ENCODE results near the gene VDR. TPM values are rescaled to one million over a fixed set of nuclear protein-coding genes. Genes with fewer than 3 reads are reported as not detected.
A peak's percentile ranks its signal among the peaks of the same experiment; 100 is the strongest.

The VDR gene
- total and polyA plus RNA-seq, 2 experiments from 2014 or later = 23.9 to 30.5 TPM

- Histone ChIP-seq H3K9me2 (ENCODE audit: insufficient read depth) (no peaks in the 10 kb centered on the region), H3K79me2 (ENCODE audit: insufficient read depth) (no peaks in the 10 kb centered on the region), H3K4me1 (ENCODE audit: insufficient read depth) (peaks cover 10% of the 10 kb centered on the region), H3K9ac (no peak overlapping the region), H4K20me1 (ENCODE audit: insufficient read depth) (no peaks in the 10 kb centered on the region), H3K9me3 (ENCODE audit: low read depth) (no peaks in the 10 kb centered on the region), H3K27me3 (replicated peaks; ENCODE audit: insufficient read depth) (no peaks in the 10 kb centered on the region), H3K4me3 (no peak overlapping the region), H2AFZ (no peak overlapping the region), H3F3A (ENCODE audit: insufficient read depth) (no peaks in the 10 kb centered on the region), H3K4me2 (ENCODE audit: unreplicated experiment) (no peak overlapping the region), H3K27ac (no peak overlapping the region), H3K36me3 (ENCODE audit: low read depth) (no peaks in the 10 kb centered on the region)
- TF ChIP-seq EZH2 (IDR thresholded peaks at IDR 0.05; ENCODE audit: insufficient read depth, poor library complexity, severe bottlenecking) (no peak), EZH2phosphoT487 (IDR thresholded peaks at IDR 0.05; ENCODE audit: insufficient read depth, low read depth) (no peak)
- no peak for DNase-seq
- in situ Hi-C loops (cut with MboI) = no loop called here
- 84 to 88% methylated on average over 6 of the region's 6 CpGs for WGBS, 2 experiments (ENCODE audit: low coverage in 1 of 2, low lambda C conversion rate in 2 of 2, missing lambda C conversion rate in 2 of 2)
Measured at GRCh38 chr12:47944685-47945340, 40.0 kb upstream of the VDR start.

- TF ChIP-seq EZH2phosphoT487 (IDR thresholded peaks at IDR 0.05; ENCODE audit: insufficient read depth, low read depth) (no peak), EZH2 (IDR thresholded peaks at IDR 0.05; ENCODE audit: insufficient read depth, poor library complexity, severe bottlenecking) (no peak)
- Histone ChIP-seq H3K36me3 (ENCODE audit: low read depth) (no peaks in the 10 kb centered on the region), H2AFZ (no peak overlapping the region), H3K4me2 (ENCODE audit: unreplicated experiment) (no peak overlapping the region), H3K4me1 (ENCODE audit: insufficient read depth) (peaks cover 10% of the 10 kb centered on the region), H3K27me3 (replicated peaks; ENCODE audit: insufficient read depth) (no peaks in the 10 kb centered on the region), H3K27ac (no peak overlapping the region), H3K4me3 (no peak overlapping the region), H3K79me2 (ENCODE audit: insufficient read depth) (no peaks in the 10 kb centered on the region), H3K9me3 (ENCODE audit: low read depth) (no peaks in the 10 kb centered on the region), H4K20me1 (ENCODE audit: insufficient read depth) (no peaks in the 10 kb centered on the region), H3K9me2 (ENCODE audit: insufficient read depth) (no peaks in the 10 kb centered on the region), H3F3A (ENCODE audit: insufficient read depth) (no peaks in the 10 kb centered on the region), H3K9ac (no peak overlapping the region)
- 79 to 80% methylated on average over 12 of the region's 12 CpGs for WGBS, 2 experiments (ENCODE audit: low coverage in 1 of 2, low lambda C conversion rate in 2 of 2, missing lambda C conversion rate in 2 of 2)
- DNase-seq = no peak
- in situ Hi-C loops (cut with MboI) = no loop called here
Measured at GRCh38 chr12:47943623-47944340, 39.0 kb upstream of the VDR start.

- H2AFZ ChIP-seq = no peak overlapping the region
- TF ChIP-seq EZH2 (IDR thresholded peaks at IDR 0.05; ENCODE audit: insufficient read depth, poor library complexity, severe bottlenecking) = no peak
- no peak for TF ChIP-seq EZH2phosphoT487 (IDR thresholded peaks at IDR 0.05; ENCODE audit: insufficient read depth, low read depth)
- peaks cover 16% of the 10 kb centered on the region for H3K4me1 ChIP-seq (ENCODE audit: insufficient read depth)
- no peaks in the 10 kb centered on the region for H4K20me1 ChIP-seq (ENCODE audit: insufficient read depth)
- no peak overlapping the region for H3K4me3 ChIP-seq
- H3K27me3 ChIP-seq (replicated peaks; ENCODE audit: insufficient read depth) = no peaks in the 10 kb centered on the region
- in situ Hi-C loops (cut with MboI) = no loop called here
- DNase-seq = no peak
- H3K9ac ChIP-seq = no peak overlapping the region
- no peaks in the 10 kb centered on the region for H3K79me2 ChIP-seq (ENCODE audit: insufficient read depth)
- no peaks in the 10 kb centered on the region for H3K9me2 ChIP-seq (ENCODE audit: insufficient read depth)
- H3K4me2 ChIP-seq (ENCODE audit: unreplicated experiment) = no peak overlapping the region
- H3K27ac ChIP-seq = no peak overlapping the region
- WGBS, 2 experiments (ENCODE audit: low coverage in 1 of 2, low lambda C conversion rate in 2 of 2, missing lambda C conversion rate in 2 of 2) = 47 to 60% methylated on average over 25 to 31 of the region's 31 CpGs
- no peaks in the 10 kb centered on the region for H3F3A ChIP-seq (ENCODE audit: insufficient read depth)
- H3K36me3 ChIP-seq (ENCODE audit: low read depth) = no peaks in the 10 kb centered on the region
- H3K9me3 ChIP-seq (ENCODE audit: low read depth) = no peaks in the 10 kb centered on the region
Measured at GRCh38 chr12:47942614-47943225, 37.9 kb upstream of the VDR start.

- H2AFZ ChIP-seq = no peak overlapping the region
Measured at GRCh38 chr12:47941871-47942613, 37.2 kb upstream of the VDR start.

More at GRCh38 chr12:47941871-47942613, 37.2 kb upstream of the VDR start:
- no peaks in the 10 kb centered on the region for H3K36me3 ChIP-seq (ENCODE audit: low read depth)
- H3K4me3 ChIP-seq = no peak overlapping the region
- no peaks in the 10 kb centered on the region for H3K9me2 ChIP-seq (ENCODE audit: insufficient read depth)
- no peaks in the 10 kb centered on the region for H3K9me3 ChIP-seq (ENCODE audit: low read depth)
- WGBS, 2 experiments (ENCODE audit: low coverage in 1 of 2, low lambda C conversion rate in 2 of 2, missing lambda C conversion rate in 2 of 2) = 31 to 43% methylated on average over 29 to 39 of the region's 40 CpGs
- peak; percentile 27 for DNase-seq
- no peaks in the 10 kb centered on the region for H4K20me1 ChIP-seq (ENCODE audit: insufficient read depth)
- H3K4me2 ChIP-seq (ENCODE audit: unreplicated experiment) = no peak overlapping the region
- H3K9ac ChIP-seq = no peak overlapping the region
- no peaks in the 10 kb centered on the region for H3K79me2 ChIP-seq (ENCODE audit: insufficient read depth)
- H3K4me1 ChIP-seq (ENCODE audit: insufficient read depth) = peaks cover 16% of the 10 kb centered on the region
- H3F3A ChIP-seq (ENCODE audit: insufficient read depth) = no peaks in the 10 kb centered on the region
- H3K27me3 ChIP-seq (replicated peaks; ENCODE audit: insufficient read depth) = no peaks in the 10 kb centered on the region
- H3K27ac ChIP-seq = no peak overlapping the region
- in situ Hi-C loops (cut with MboI) = no loop called here
- no peak for TF ChIP-seq EZH2phosphoT487 (IDR thresholded peaks at IDR 0.05; ENCODE audit: insufficient read depth, low read depth)
- TF ChIP-seq EZH2 (IDR thresholded peaks at IDR 0.05; ENCODE audit: insufficient read depth, poor library complexity, severe bottlenecking) = no peak

All from GM23248 (cell line).